ENCODE data around the gene CLIC3. TPM values are rescaled to one million over a fixed set of nuclear protein-coding genes. Genes with fewer than 3 reads are reported as not detected.

Gene CLIC3
- total and polyA plus RNA-seq, 2 experiments from 2014 or later: 37.7 to 98.9 TPM

DNA sequence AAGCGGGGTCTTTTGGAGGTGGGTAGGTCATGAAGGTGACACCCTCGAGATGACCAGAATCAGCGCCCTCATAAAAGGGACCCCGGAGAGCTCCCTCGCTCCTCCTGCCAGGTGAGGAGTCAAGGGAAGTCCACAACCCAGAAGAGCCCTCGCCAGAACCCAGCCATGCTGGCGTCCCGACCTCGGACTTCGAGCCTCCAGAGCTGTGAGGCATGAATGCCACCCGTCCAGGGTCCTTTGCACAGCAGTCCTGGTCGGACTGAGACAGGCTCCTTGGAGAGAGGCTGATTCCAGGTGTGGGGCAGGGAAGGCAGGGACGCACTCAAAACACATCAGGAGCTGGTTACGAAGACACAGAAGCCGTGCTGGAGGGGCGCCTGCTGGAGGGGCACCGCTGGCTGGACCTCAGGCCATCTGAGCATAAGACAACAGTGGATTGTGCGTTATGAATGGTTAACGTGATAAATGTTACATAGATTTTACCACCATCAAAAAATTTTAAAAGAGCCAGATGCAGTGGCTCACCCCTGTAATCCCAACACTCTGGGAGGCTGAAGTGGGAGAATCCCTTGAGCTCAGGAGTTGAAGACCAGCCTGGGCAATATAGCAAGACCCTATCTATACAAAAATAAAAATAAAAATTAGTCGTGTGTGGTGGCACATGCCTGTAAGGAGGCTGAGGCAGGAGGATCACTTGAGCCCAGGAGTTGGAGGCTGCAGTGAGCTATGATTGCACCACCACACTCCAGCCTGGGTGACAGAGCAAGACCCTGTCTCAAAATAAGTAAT is 5.7 kb upstream of the CLIC3 start:
- Histone ChIP-seq H4K20me1 (ENCODE audit: insufficient read depth) (no peaks in the 10 kb centered on the region), H3K79me2 (ENCODE audit: insufficient read depth) (no peaks in the 10 kb centered on the region), H3K9me3 (ENCODE audit: low read depth) (no peaks in the 10 kb centered on the region), H3F3A (ENCODE audit: insufficient read depth) (peaks cover 10% of the 10 kb centered on the region; the same call in 1 of the 2 replicates), H3K36me3 (ENCODE audit: low read depth) (no peaks in the 10 kb centered on the region), H3K9ac (no peak overlapping the region), H3K4me3 (no peak overlapping the region), H3K27ac (no peak overlapping the region), H3K4me1 (ENCODE audit: insufficient read depth) (peaks cover 11% of the 10 kb centered on the region), H3K4me2 (ENCODE audit: unreplicated experiment) (no peak overlapping the region), H3K27me3 (replicated peaks; ENCODE audit: insufficient read depth) (no peaks in the 10 kb centered on the region), H2AFZ (no peak overlapping the region), H3K9me2 (ENCODE audit: insufficient read depth) (no peaks in the 10 kb centered on the region)
- no peak for DNase-seq
- TF ChIP-seq EZH2 (IDR thresholded peaks at IDR 0.05; ENCODE audit: insufficient read depth, poor library complexity, severe bottlenecking) (no peak), EZH2phosphoT487 (IDR thresholded peaks at IDR 0.05; ENCODE audit: insufficient read depth, low read depth) (no peak)
- 64 to 66% methylated on average over 20 of the region's 20 CpGs for WGBS, 2 experiments (ENCODE audit: low coverage in 1 of 2, low lambda C conversion rate in 2 of 2, missing lambda C conversion rate in 2 of 2)
- in situ Hi-C loops (cut with MboI): no loop called here

DNA sequence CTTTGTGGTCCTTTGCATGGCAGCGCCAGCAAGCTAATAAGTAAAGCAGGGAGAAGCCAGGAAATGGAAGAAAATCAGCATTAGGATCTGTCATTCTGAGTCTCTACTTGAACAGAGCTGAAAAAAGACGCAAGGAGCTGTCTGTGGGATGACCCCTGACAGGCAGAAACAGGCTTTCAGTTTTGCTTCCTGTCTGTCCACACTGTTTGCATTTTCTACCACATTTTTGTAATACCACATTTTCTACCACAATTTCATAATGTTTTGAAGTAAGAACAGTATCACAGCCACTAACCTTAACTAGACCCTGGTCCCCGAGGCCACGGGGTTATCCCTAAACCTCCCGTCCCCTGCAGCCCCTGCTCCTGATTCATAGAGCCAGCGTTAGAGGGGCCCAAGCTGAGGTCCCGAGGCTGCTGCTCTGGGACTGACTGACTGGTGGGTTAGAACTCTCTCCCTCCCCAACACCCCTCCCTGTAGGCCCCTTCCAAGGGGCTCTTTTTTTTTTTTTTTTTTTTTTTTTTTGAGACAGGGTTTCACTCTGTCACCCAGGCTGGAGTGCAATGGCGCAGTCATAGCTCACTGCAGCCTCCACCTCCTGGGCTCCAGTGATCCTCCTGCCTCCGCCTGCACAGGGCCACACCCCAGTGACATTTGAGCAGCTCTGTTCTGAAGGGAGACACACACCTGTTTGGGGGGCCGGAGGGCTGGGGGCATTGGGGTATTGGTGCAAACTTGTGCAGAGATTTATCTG is 4.0 kb upstream of the CLIC3 start:
- 72 to 73% methylated on average over 10 of the region's 10 CpGs for WGBS, 2 experiments (ENCODE audit: low coverage in 1 of 2, low lambda C conversion rate in 2 of 2, missing lambda C conversion rate in 2 of 2)

DNA sequence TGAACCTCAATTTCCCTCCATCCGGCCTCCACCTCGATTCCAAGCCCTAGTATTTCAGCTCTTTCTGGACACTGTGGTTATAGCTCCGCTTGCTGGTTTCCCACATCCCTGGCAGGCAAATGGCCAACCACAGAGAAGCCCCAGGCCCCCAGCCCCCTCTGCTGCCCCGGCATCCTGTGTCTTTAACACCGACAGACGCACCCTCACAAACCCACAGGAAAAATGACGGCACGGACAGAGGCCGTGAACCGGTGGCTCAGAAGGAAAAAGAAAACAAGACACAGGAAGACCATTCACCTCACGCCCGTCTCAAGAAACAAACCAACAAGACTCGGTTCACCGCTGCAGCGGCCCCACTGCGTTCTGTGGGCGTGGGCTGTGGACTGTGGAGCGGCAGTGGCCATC is 1.5 kb upstream of the CLIC3 start:
- 0 out of 2 replicates have a peak, but pooled peaks cover 4% of the 10 kb centered on the region for H3K79me2 ChIP-seq (ENCODE audit: insufficient read depth)
- no peak overlapping the region for H3K9ac ChIP-seq
- in situ Hi-C loops (cut with MboI): no loop called here
- no peaks in the 10 kb centered on the region for H3K36me3 ChIP-seq (ENCODE audit: low read depth)
- H3K4me3 ChIP-seq: no peak overlapping the region
- peaks cover 26% of the 10 kb centered on the region for H3K4me1 ChIP-seq (ENCODE audit: insufficient read depth)
- peaks cover 10% of the 10 kb centered on the region; the same call in 1 of the 2 replicates for H3F3A ChIP-seq (ENCODE audit: insufficient read depth)
- H3K9me2 ChIP-seq (ENCODE audit: insufficient read depth): no peaks in the 10 kb centered on the region
- H4K20me1 ChIP-seq (ENCODE audit: insufficient read depth): no peaks in the 10 kb centered on the region
- no peak overlapping the region for H3K27ac ChIP-seq
- 80 to 91% methylated on average over 14 to 18 of the region's 18 CpGs for WGBS, 2 experiments (ENCODE audit: low coverage in 1 of 2, low lambda C conversion rate in 2 of 2, missing lambda C conversion rate in 2 of 2)
- H3K4me2 ChIP-seq (ENCODE audit: unreplicated experiment): no peak overlapping the region
- no peak overlapping the region for H2AFZ ChIP-seq
- no peak for DNase-seq
- H3K9me3 ChIP-seq (ENCODE audit: low read depth): no peaks in the 10 kb centered on the region
- TF ChIP-seq EZH2 (IDR thresholded peaks at IDR 0.05; ENCODE audit: insufficient read depth, poor library complexity, severe bottlenecking) (no peak), EZH2phosphoT487 (IDR thresholded peaks at IDR 0.05; ENCODE audit: insufficient read depth, low read depth) (no peak)
- H3K27me3 ChIP-seq (replicated peaks; ENCODE audit: insufficient read depth): no peaks in the 10 kb centered on the region

More for the DNA sequence above, 4.0 kb upstream of the CLIC3 start:
- Histone ChIP-seq H3K36me3 (ENCODE audit: low read depth) (no peaks in the 10 kb centered on the region), H3K79me2 (ENCODE audit: insufficient read depth) (no peaks in the 10 kb centered on the region), H3K4me1 (ENCODE audit: insufficient read depth) (peaks cover 22% of the 10 kb centered on the region), H2AFZ (peak overlapping the region; percentile 68), H3K27ac (peak overlapping the region; percentile 46; the same call in 1 of the 2 replicates), H3K9me2 (ENCODE audit: insufficient read depth) (no peaks in the 10 kb centered on the region), H3F3A (ENCODE audit: insufficient read depth) (peaks cover 10% of the 10 kb centered on the region; the same call in 1 of the 2 replicates), H3K4me2 (ENCODE audit: unreplicated experiment) (no peak overlapping the region), H4K20me1 (ENCODE audit: insufficient read depth) (no peaks in the 10 kb centered on the region), H3K4me3 (no peak overlapping the region), H3K9me3 (ENCODE audit: low read depth) (no peaks in the 10 kb centered on the region), H3K27me3 (replicated peaks; ENCODE audit: insufficient read depth) (no peaks in the 10 kb centered on the region), H3K9ac (no peak overlapping the region)
- in situ Hi-C loops (cut with MboI): no loop called here
- DNase-seq: peak; percentile 59
- TF ChIP-seq EZH2phosphoT487 (IDR thresholded peaks at IDR 0.05; ENCODE audit: insufficient read depth, low read depth) (no peak), EZH2 (IDR thresholded peaks at IDR 0.05; ENCODE audit: insufficient read depth, poor library complexity, severe bottlenecking) (no peak)

GRCh38 chr9:136997371-136997770 is 1.0 kb upstream of the CLIC3 start:
- Histone ChIP-seq H3K4me2 (ENCODE audit: unreplicated experiment) (no peak overlapping the region), H3K9me2 (ENCODE audit: insufficient read depth) (no peaks in the 10 kb centered on the region), H3F3A (ENCODE audit: insufficient read depth) (peaks cover 10% of the 10 kb centered on the region; the same call in 1 of the 2 replicates), H3K9ac (no peak overlapping the region), H4K20me1 (ENCODE audit: insufficient read depth) (no peaks in the 10 kb centered on the region), H2AFZ (no peak overlapping the region), H3K27me3 (replicated peaks; ENCODE audit: insufficient read depth) (no peaks in the 10 kb centered on the region), H3K9me3 (ENCODE audit: low read depth) (no peaks in the 10 kb centered on the region), H3K4me1 (ENCODE audit: insufficient read depth) (peaks cover 26% of the 10 kb centered on the region), H3K27ac (no peak overlapping the region), H3K79me2 (ENCODE audit: insufficient read depth) (0 out of 2 replicates have a peak, but pooled peaks cover 4% of the 10 kb centered on the region), H3K36me3 (ENCODE audit: low read depth) (no peaks in the 10 kb centered on the region), H3K4me3 (no peak overlapping the region)
- WGBS, 2 experiments (ENCODE audit: low coverage in 1 of 2, low lambda C conversion rate in 2 of 2, missing lambda C conversion rate in 2 of 2): 86 to 88% methylated on average over 10 of the region's 10 CpGs
- TF ChIP-seq EZH2 (IDR thresholded peaks at IDR 0.05; ENCODE audit: insufficient read depth, poor library complexity, severe bottlenecking) (no peak), EZH2phosphoT487 (IDR thresholded peaks at IDR 0.05; ENCODE audit: insufficient read depth, low read depth) (no peak)
- no peak for DNase-seq
- in situ Hi-C loops (cut with MboI): no loop called here
